A549 (cell line): ENCODE data around the gene TREH. TPM values are rescaled to one million over a fixed set of nuclear protein-coding genes. Genes with fewer than 3 reads are reported as not detected.

Experiments
- ATAC-seq, 2 experiments: fragments of 200-7000 bp in 1 of 2; fragments of >200 bp in 1 of 2; cut with Nextera tagmentation in 1 of 2; cut with Tn5 transposase in 1 of 2; 3 replicates each; pipeline versions ENCODE4 v1.8.0 to v1.9.1; 2018 to 2020; ENCODE audit warnings: mild to moderate bottlenecking in 1 of 2, moderate library complexity in 1 of 2
- CTCF ChIA-PET: fragments of 300-600 bp; sonication (Branson Sonifier 250); formaldehyde crosslinking; extraction: SDS; loops from one replicate; lab custom pipeline; 2021; ENCODE audit warnings: antibody characterized with exemption, inconsistent platforms; lab: Yijun Ruan, JAX
- POLR2A ChIA-PET: fragments of 350-600 bp; formaldehyde crosslinking; extraction: SDS; loops from one replicate; lab custom pipeline; 2021; ENCODE audit warnings: antibody characterized with exemption, inconsistent platforms; lab: Yijun Ruan, JAX
- DNase-seq, 2 experiments: peaks; one replicate each; pipeline versions ENCODE4 v3.0.0 to v3.0.0-alpha.2; 2011 to 2016; ENCODE audit warnings: low read depth in 1 of 2, low spot score in 1 of 2
- FAIRE-seq: peaks from 2 replicates; lab custom pipeline; 2011; peaks lifted over from hg19 to GRCh38; lab: Jason Lieb, UNC
- H3K27ac ChIP-seq, 2 experiments: fragments of >200 bp; sonication (Bioruptor Twin); formaldehyde crosslinking; 3 replicates each; pipeline ENCODE4 v1.5.1; 2016 to 2017
- H3K4me1 ChIP-seq: fragments of >200 bp; sonication (Bioruptor Twin); formaldehyde crosslinking; 3 replicates; pipeline ENCODE4 v1.6.1; 2016
- H3K4me2 ChIP-seq: fragments of >200 bp; sonication (Bioruptor Twin); formaldehyde crosslinking; 3 replicates; pipeline ENCODE4 v1.6.1; 2016
- H3K4me3 ChIP-seq: fragments of >200 bp; sonication (Bioruptor Twin); formaldehyde crosslinking; 3 replicates; pipeline ENCODE4 v1.5.1; 2016
- H3K9me3 ChIP-seq: fragments of >200 bp; sonication (Bioruptor Twin); formaldehyde crosslinking; 3 replicates; pipeline ENCODE4 v1.6.1; 2016
- BCL3 ChIP-seq: fragments of >200 bp; sonication (Bioruptor Twin); formaldehyde crosslinking; IDR thresholded peaks from 3 replicates; pipeline ENCODE4 v1.6.1; 2016
- CBX8 ChIP-seq: fragments of 200-600 bp; sonication (generic); IDR thresholded peaks from 2 replicates; pipeline ENCODE4 v1.6.1; 2016
- CHD4 ChIP-seq: fragments of 200-600 bp; sonication (generic); IDR thresholded peaks from 2 replicates; pipeline ENCODE4 v1.6.1; 2016; ENCODE audit warnings: antibody characterized with exemption, mild to moderate bottlenecking, borderline replicate concordance
- E2F6 ChIP-seq: IDR thresholded peaks from 2 replicates; pipeline ENCODE4 v1.6.1; 2012; ENCODE audit warnings: low read depth, borderline replicate concordance
- EHMT2 ChIP-seq: fragments of 200-600 bp; sonication (generic); IDR thresholded peaks from 2 replicates; pipeline ENCODE4 v1.6.1; 2016; ENCODE audit warnings: antibody characterized with exemption, low read depth, mild to moderate bottlenecking, moderate library complexity
- ESRRA ChIP-seq: fragments of 150-350 bp; IDR thresholded peaks from 2 replicates; pipeline ENCODE4 v1.6.1; 2014; ENCODE audit warnings: mild to moderate bottlenecking, low read length, borderline replicate concordance
- FOSL2 ChIP-seq, 2 experiments: fragments of 450-650 bp in 1 of 2; fragments of >200 bp in 1 of 2; sonication (Bioruptor Twin) in 1 of 2; formaldehyde crosslinking; IDR thresholded peaks; 2 replicates each; pipeline versions ENCODE4 v1.5.0 to v1.6.1; 2016 to 2020; ENCODE audit warnings: mild to moderate bottlenecking in 1 of 2, moderate library complexity in 1 of 2
- FOXS1 ChIP-seq: fragments of 250-450 bp; sonication (Bioruptor Pico); IDR thresholded peaks from 2 replicates; pipeline ENCODE4 v1.5.0; 2020; ENCODE audit warnings: mild to moderate bottlenecking, moderate library complexity
- HMGXB4 ChIP-seq: fragments of 250-450 bp; sonication (Bioruptor Pico); IDR thresholded peaks from 2 replicates; pipeline ENCODE4 v1.5.0; 2021; ENCODE audit warnings: mild to moderate bottlenecking, moderate library complexity, borderline replicate concordance
- HOXA7 ChIP-seq: fragments of 250-450 bp; sonication (Bioruptor Pico); IDR thresholded peaks from 2 replicates; pipeline ENCODE4 v1.5.0; 2020; ENCODE audit warnings: mild to moderate bottlenecking, moderate library complexity
- HOXB5 ChIP-seq: fragments of 250-450 bp; sonication (Bioruptor Pico); IDR thresholded peaks from 2 replicates; pipeline ENCODE4 v1.5.0; 2020; ENCODE audit warnings: mild to moderate bottlenecking, moderate library complexity
- KDM5A ChIP-seq: fragments of 200-600 bp; sonication (generic); IDR thresholded peaks from 2 replicates; pipeline ENCODE4 v1.6.1; 2016; ENCODE audit warnings: antibody characterized with exemption, mild to moderate bottlenecking
- MAFK ChIP-seq: fragments of 450-650 bp; IDR thresholded peaks from 2 replicates; pipeline ENCODE4 v1.6.1; 2014; ENCODE audit not compliant: partially characterized antibody
- POLR2AphosphoS2 ChIP-seq: conservative IDR thresholded peaks from 2 replicates; pipeline ENCODE4 v1.6.1; 2012; ENCODE audit warnings: low read length, improper control_type of control experiment, inconsistent platforms
- REST ChIP-seq: fragments of 200-600 bp; sonication (generic); IDR thresholded peaks from 2 replicates; pipeline ENCODE4 v1.6.1; 2016; ENCODE audit warnings: antibody characterized with exemption, mild to moderate bottlenecking, moderate library complexity
- RFX5 ChIP-seq: fragments of 450-650 bp; IDR thresholded peaks from 2 replicates; pipeline ENCODE4 v1.7.1; 2014; ENCODE audit warnings: antibody characterized with exemption, mild to moderate bottlenecking, moderate library complexity
- USF2 ChIP-seq: fragments of 450-650 bp; IDR thresholded peaks from 2 replicates; pipeline ENCODE4 v1.6.1; 2014; ENCODE audit warnings: antibody characterized with exemption
- ZFP36 ChIP-seq: fragments of 450-650 bp; IDR thresholded peaks from 2 replicates; pipeline ENCODE4 v1.6.1; 2014; ENCODE audit warnings: borderline replicate concordance; ENCODE audit not compliant: partially characterized antibody
- WGBS: methylation state at CpG from one replicate; pipeline ENCODE4 v1.1.6; 2017; ENCODE audit errors: missing lambda C conversion rate; 5-methylcytosine and 5-hydroxymethylcytosine counted together
- polyA plus RNA-seq, 4 experiments: library from polyadenylated mRNA; depleted of rRNA in 3 of 4; stranded (reverse); fragments of >200 nt; fragmentation: RNase III in 1 of 4; extraction: RNeasy Plus Mini Kit Qiagen cat#74134 plus additional on column Dnase treatment in 1 of 4; gene quantifications; 2 replicates in 3 of 4; 3 replicates in 1 of 4; pipeline ENCODE4 v1.2.3, GENCODE V29; 2011 to 2017

TREH gene
- polyA plus RNA-seq, 2 of the 4 experiments (the other 2 are of a cell fraction), result 0.06 TPM; not detected in 1

GRCh38 chr11:118644496-118644895, 35.0 kb downstream of the TREH start:
- Histone ChIP-seq H3K4me1 (no peaks in the 10 kb centered on the region), H3K9me3 (no peaks in the 10 kb centered on the region), H3K4me3 (no peak overlapping the region), H3K4me2 (no peak overlapping the region), H3K27ac (no peak overlapping the region)
- ChIA-PET POLR2A (no interaction called here), CTCF (interaction anchor here (2.7 kb wide), 1 partner anchor 15 kb away, joined by 10 read pairs; no protein-coding TSS in a partner anchor)
- WGBS, result 88% methylated on average over 8 of the region's 10 CpGs
- DNase-seq (no peak), ATAC-seq (no peak), FAIRE-seq (no peak)
- TF ChIP-seq POLR2AphosphoS2, result no peak
- no peak for TF ChIP-seq REST
- TF ChIP-seq FOSL2 (IDR thresholded peaks at IDR 0.05), result no peak
- TF ChIP-seq FOSL2 (CRISPR knock-in tag; IDR thresholded peaks at IDR 0.05), result no peak
- TF ChIP-seq EHMT2, result no peak
- TF ChIP-seq E2F6, result no peak
- TF ChIP-seq RFX5, result no peak
- TF ChIP-seq MAFK, result no peak
- no peak for TF ChIP-seq HMGXB4 (CRISPR knock-in tag)

GRCh38 chr11:118643995-118644345, 35.5 kb downstream of the TREH start:
- ChIA-PET POLR2A (no interaction called here), CTCF (interaction anchor here (2.7 kb wide), 1 partner anchor 16 kb away, joined by 10 read pairs; no protein-coding TSS in a partner anchor)
- no peak for ATAC-seq
- Histone ChIP-seq H3K4me1 (no peaks in the 10 kb centered on the region), H3K27ac (no peak overlapping the region), H3K4me3 (no peak overlapping the region), H3K4me2 (no peak overlapping the region), H3K9me3 (no peaks in the 10 kb centered on the region)
- FAIRE-seq, result no peak
- 88% methylated on average over 4 of the region's 7 CpGs for WGBS
- no peak for TF ChIP-seq HOXB5
- no peak for TF ChIP-seq POLR2AphosphoS2
- TF ChIP-seq KDM5A, result no peak
- no peak for TF ChIP-seq EHMT2
- TF ChIP-seq HOXA7 (CRISPR knock-in tag), result no peak
- no peak for TF ChIP-seq CBX8
- no peak for TF ChIP-seq ZFP36
- TF ChIP-seq ESRRA, result no peak
- TF ChIP-seq CHD4, result no peak
- TF ChIP-seq MAFK, result no peak
- no peak for TF ChIP-seq USF2
- TF ChIP-seq FOXS1 (CRISPR knock-in tag), result no peak
- no peak for TF ChIP-seq BCL3
- no peak for DNase-seq
